Uterus (tissue), 2 donors: ENCODE results near the gene CYFIP1.

ENCODE experiments used
- POLR2A ChIP-seq, 2 donors: fragments of 450-650 bp; IDR thresholded peaks; one replicate each; pipeline ENCODE4 v1.6.1; 2016; ENCODE audit warnings: antibody characterized with exemption in 2 of 2, mild to moderate bottlenecking in 1 of 2, moderate library complexity in 1 of 2
- TF ChIP-seq, protein P1 (sequence below), 4 experiments: fragments of 200-600 bp in 2 of 4; fragments of 450-650 bp in 2 of 4; sonication (generic) in 2 of 4; IDR thresholded peaks; one replicate each; pipeline ENCODE4 v1.5.1; 2016 to 2019; ENCODE audit warnings: antibody characterized with exemption in 4 of 4, mild to moderate bottlenecking in 2 of 4, moderate library complexity in 1 of 4

DNA sequence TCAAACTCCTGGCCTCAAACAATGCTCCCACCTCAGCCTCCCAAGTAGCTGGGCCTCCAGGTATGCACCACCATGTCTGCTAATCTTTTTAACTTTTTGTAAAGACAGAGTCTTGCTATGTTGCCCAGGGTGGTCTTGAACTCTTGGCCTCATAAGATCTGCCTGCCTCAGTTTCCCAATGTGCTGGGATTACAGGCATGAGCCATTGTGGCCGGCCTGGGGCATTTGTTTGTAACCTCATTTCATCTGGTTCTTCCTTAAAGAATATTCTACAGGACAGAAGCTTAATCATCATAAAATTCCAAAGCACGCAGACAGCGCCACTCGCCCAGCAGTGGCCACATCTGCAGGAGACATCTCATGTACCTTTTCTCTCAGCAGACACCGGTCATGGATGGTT is 23.6 kb upstream of the CYFIP1 start:
- TF ChIP-seq, protein P1, sequence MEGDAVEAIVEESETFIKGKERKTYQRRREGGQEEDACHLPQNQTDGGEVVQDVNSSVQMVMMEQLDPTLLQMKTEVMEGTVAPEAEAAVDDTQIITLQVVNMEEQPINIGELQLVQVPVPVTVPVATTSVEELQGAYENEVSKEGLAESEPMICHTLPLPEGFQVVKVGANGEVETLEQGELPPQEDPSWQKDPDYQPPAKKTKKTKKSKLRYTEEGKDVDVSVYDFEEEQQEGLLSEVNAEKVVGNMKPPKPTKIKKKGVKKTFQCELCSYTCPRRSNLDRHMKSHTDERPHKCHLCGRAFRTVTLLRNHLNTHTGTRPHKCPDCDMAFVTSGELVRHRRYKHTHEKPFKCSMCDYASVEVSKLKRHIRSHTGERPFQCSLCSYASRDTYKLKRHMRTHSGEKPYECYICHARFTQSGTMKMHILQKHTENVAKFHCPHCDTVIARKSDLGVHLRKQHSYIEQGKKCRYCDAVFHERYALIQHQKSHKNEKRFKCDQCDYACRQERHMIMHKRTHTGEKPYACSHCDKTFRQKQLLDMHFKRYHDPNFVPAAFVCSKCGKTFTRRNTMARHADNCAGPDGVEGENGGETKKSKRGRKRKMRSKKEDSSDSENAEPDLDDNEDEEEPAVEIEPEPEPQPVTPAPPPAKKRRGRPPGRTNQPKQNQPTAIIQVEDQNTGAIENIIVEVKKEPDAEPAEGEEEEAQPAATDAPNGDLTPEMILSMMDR (IDR thresholded peaks at IDR 0.05): no peak
- no peak for TF ChIP-seq POLR2A (IDR thresholded peaks at IDR 0.05)
